Upper lobe of left lung (tissue), 4 donors: Measurements from ENCODE around the gene ATP6AP2.

ENCODE experiments used
- EP300 ChIP-seq, 4 donors: sonication (generic); formaldehyde crosslinking; IDR thresholded peaks; one replicate each; pipeline ENCODE4 v1.5.1; 2017; ENCODE audit warnings: antibody characterized with exemption in 4 of 4, control low read depth in 2 of 4
- TF ChIP-seq, protein P1 (sequence below), 6 experiments: fragments of 450-650 bp in 4 of 6; fragments of 200-600 bp in 2 of 6; sonication (generic) in 2 of 6; IDR thresholded peaks; one replicate each; pipeline ENCODE4 v1.5.1; 2016 to 2019; ENCODE audit warnings: antibody characterized with exemption in 6 of 6

DNA sequence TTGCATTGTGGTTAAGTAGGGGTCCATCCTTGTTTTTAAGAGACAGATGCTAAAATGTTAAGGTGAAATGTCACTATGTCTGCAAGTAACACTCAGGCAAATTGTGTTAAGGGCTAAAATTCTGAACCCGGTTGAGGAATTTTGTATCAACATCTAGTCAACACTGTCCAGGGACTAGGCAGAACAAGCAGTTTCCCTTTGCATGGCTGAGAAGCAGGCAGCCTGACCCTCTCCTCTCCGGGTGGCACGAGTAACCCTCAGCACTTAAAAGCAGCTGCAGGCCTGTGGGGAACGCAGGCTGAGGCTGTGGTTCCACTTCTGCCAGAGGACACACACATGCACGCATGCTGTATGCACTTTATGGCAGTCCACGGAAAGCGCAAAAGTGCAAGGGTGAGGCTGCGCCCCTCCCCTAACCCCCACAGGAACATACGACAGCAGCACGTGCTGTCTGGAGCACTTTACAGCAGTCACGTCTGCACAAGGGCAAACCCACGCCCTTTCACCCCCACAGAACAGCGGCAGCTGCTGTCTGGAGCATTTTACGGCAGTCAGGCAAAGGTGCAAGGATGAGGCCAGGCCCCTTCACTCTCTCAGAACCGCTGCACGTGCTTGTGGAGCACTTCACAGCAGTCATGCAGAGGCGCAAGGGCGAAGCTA lies 41.8 kb downstream of the ATP6AP2 start:
- TF ChIP-seq, protein P1, sequence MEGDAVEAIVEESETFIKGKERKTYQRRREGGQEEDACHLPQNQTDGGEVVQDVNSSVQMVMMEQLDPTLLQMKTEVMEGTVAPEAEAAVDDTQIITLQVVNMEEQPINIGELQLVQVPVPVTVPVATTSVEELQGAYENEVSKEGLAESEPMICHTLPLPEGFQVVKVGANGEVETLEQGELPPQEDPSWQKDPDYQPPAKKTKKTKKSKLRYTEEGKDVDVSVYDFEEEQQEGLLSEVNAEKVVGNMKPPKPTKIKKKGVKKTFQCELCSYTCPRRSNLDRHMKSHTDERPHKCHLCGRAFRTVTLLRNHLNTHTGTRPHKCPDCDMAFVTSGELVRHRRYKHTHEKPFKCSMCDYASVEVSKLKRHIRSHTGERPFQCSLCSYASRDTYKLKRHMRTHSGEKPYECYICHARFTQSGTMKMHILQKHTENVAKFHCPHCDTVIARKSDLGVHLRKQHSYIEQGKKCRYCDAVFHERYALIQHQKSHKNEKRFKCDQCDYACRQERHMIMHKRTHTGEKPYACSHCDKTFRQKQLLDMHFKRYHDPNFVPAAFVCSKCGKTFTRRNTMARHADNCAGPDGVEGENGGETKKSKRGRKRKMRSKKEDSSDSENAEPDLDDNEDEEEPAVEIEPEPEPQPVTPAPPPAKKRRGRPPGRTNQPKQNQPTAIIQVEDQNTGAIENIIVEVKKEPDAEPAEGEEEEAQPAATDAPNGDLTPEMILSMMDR (IDR thresholded peaks at IDR 0.05) = no peak
- TF ChIP-seq EP300 (IDR thresholded peaks at IDR 0.05) = no peak
